C4-2B (cell line): ENCODE measurements around the gene ARHGAP26.

ENCODE experiments used
- H3K27ac ChIP-seq: fragments of 450-650 bp; 2 replicates; pipeline ENCODE4 v1.5.1; 2017
- CTCF ChIP-seq: fragments of 450-650 bp; conservative IDR thresholded peaks from 2 replicates; pipeline ENCODE4 v1.5.1; 2017; ENCODE audit warnings: mild to moderate bottlenecking
- ZFX ChIP-seq: fragments of 450-650 bp; IDR thresholded peaks from 2 replicates; pipeline ENCODE4 v1.6.1; 2017

Gene ARHGAP26

GRCh38 chr5:143066556-143067281, 296.5 kb downstream of the ARHGAP26 start:
- no peak overlapping the region for H3K27ac ChIP-seq

DNA sequence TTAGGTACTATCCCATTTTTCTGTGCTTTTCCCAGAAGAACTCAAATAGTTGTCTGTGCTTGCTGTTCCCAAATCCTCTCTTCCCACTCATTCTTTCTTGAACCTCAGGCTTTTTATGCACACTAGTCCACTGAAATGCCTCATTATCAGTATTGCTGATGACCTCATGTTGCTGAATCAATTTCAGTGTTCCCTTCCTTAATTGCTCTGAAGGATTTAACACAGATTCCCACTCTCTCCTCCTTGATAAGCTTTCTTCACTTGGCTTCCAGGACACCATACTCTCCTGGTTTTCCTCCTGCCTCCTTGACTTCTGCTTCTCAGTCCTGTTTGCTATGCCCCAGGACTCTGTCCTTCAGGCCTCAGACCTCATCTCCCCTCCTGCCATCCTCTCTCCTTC, 298.5 kb downstream of the ARHGAP26 start:
- TF ChIP-seq ZFX (no peak), CTCF (no peak)
- H3K27ac ChIP-seq = no peak overlapping the region

More at GRCh38 chr5:143066556-143067281, 296.5 kb downstream of the ARHGAP26 start:
- TF ChIP-seq ZFX (no peak), CTCF (no peak)

- H3K27ac ChIP-seq = no peak overlapping the region
- TF ChIP-seq ZFX (no peak), CTCF (no peak)
These were observed 301.8 kb downstream of the ARHGAP26 start for GRCh38 chr5:143071927-143072326.

DNA sequence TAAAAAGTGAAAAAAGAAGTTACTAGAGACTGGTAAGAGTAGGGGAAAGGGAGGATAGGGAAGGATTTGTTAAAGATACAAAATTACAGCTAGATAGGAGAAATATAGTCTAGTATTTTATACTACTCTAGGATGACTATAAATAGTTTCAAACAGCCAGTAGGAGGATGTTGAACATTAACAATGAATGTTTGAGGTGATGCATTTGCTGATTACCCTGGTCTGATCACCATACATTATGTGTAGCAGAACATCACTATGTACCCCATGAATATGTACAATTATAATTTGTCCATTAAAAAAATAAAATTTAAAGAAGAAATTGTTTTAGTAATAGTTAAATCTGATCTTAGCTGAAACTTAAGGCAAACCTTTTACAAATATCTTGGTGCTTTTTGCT, 302.6 kb downstream of the ARHGAP26 start:
- H3K27ac ChIP-seq = no peak overlapping the region
- TF ChIP-seq CTCF = no peak
- no peak for TF ChIP-seq ZFX

DNA sequence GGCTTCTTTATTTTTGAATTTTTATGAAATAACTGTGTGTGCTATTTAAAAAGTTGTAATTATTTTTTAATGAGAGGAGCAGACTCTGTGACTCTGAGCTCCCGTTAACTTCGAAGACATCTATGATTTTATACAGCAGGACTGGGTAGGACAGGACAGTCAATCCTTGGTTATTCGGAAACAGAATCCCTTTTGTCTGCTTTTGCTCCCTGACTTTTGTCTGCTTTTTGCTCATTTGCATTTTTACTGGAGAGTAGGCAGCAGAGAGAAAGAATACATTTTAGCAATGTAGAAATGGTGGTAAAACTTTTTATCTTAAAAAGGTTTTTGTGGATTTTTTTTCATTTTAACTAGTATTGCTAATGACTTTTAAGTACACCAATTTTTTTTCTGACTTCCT, 303.6 kb downstream of the ARHGAP26 start:
- TF ChIP-seq CTCF (no peak), ZFX (no peak)
- no peak overlapping the region for H3K27ac ChIP-seq

DNA sequence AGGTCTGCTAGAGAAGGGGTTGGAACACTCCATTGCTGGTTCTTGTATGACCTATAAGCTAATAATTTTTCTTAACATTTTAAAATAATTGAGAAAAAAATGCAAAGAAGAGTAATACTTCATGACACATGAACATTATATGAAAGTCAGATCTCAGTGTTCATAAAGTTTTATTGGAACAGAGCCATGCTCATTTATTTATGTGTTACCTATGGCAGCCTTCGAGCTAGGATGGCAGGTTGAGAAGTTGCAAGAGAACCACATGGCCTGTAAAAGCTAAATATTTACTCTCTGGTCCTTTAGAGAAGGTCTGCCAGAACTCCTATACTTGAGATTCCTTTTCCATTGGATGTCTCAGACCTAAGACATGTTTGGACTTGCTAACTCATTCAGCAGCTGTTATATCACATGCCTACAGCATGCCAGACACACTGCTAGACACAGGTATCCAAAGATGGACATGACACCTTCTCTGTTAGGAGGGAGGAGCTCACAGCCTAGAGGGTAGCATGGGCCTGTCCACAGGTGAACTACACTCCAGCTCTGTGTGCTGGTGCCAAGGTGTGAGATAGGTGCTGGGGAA, 304.3 kb downstream of the ARHGAP26 start:
- TF ChIP-seq CTCF (no peak), ZFX (no peak)
- H3K27ac ChIP-seq = no peak overlapping the region

GRCh38 chr5:143076377-143076776, 306.2 kb downstream of the ARHGAP26 start:
- TF ChIP-seq CTCF (no peak), ZFX (no peak)
- H3K27ac ChIP-seq = no peak overlapping the region
